Memory B cell (primary cell): ENCODE results near the gene GPBP1.

Source experiments
- ATAC-seq: fragments of 150-1000 bp; cut with Tn5 transposase; 2 replicates; pipeline ENCODE4 v1.10.0; 2021; ENCODE audit warnings: low read depth, mild to moderate bottlenecking, moderate library complexity
- DNase-seq, 2 donors: peaks; one replicate each; pipeline ENCODE4 v3.0.0; 2022; ENCODE audit warnings: low spot score in 2 of 2
- H3K27ac Mint-ChIP-seq: one replicate; pipeline ENCODE4 v1.8.0; 2022; ENCODE audit warnings: mild to moderate bottlenecking, moderate library complexity, mixed read lengths
- H3K27me3 Mint-ChIP-seq: one replicate; pipeline ENCODE4 v1.8.0; 2022; ENCODE audit warnings: mixed read lengths
- H3K36me3 Mint-ChIP-seq: one replicate; pipeline ENCODE4 v1.8.0; 2022; ENCODE audit warnings: mild to moderate bottlenecking, mixed read lengths
- H3K4me1 Mint-ChIP-seq: one replicate; pipeline ENCODE4 v1.8.0; 2022; ENCODE audit warnings: mixed read lengths
- H3K4me3 Mint-ChIP-seq: one replicate; pipeline ENCODE4 v1.8.0; 2022; ENCODE audit warnings: mild to moderate bottlenecking, moderate library complexity, mixed read lengths
- H3K9me3 Mint-ChIP-seq: one replicate; pipeline ENCODE4 v1.8.0; 2022; ENCODE audit warnings: mixed read lengths

Gene GPBP1

DNA sequence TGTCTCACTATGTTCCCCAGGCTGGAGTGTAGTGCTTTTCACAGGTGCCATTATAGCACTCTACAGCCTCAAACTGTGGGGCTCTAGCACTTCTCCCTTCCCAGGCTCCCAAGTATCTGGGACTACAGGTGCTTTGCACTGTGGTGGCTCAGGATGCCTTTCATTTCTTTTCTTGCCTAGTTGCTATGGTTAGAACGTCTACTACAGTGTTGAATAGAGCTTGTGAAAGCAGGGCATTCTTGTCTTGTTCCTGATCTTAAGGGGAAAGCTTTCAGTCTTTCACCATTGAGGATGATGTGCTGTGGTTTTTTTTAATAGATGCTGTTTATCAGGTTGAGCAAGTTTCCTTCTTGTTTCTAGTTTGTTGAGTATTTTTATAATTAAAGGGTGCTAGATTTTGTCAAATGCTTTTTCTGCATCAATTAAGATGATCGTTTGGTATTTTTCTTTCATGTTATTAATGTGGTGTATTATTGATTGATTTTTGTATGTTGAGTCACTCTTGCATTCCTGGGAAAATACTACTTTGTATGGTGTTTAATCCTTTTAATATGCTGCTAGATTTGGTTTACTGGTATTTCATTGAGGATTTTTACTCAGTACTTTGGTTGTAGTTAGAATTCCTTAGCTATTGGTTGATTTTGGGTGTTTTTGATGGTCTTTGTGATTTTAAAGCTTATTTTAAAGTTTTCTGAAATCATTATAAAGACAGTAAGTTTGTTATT lies 35.6 kb downstream of the GPBP1 start:
- Mint-ChIP-seq H3K9me3 (no peaks in the 10 kb centered on the region), H3K36me3 (peaks cover 6% of the 10 kb centered on the region), H3K27ac (peak overlapping the region; percentile 89), H3K4me1 (peaks cover 45% of the 10 kb centered on the region), H3K27me3 (no peaks in the 10 kb centered on the region), H3K4me3 (peak overlapping the region; percentile 6)
- ATAC-seq (peak; percentile 20), DNase-seq (no peak)

GRCh38 chr5:57210633-57211032 lies 36.8 kb downstream of the GPBP1 start:
- no peak for ATAC-seq
- H3K36me3 Mint-ChIP-seq = peaks cover 14% of the 10 kb centered on the region

GRCh38 chr5:57211039-57211438 lies 37.2 kb downstream of the GPBP1 start:
- no peaks in the 10 kb centered on the region for H3K27me3 Mint-ChIP-seq
- peaks cover 17% of the 10 kb centered on the region for H3K36me3 Mint-ChIP-seq
- H3K9me3 Mint-ChIP-seq = no peaks in the 10 kb centered on the region
- no peak overlapping the region for H3K4me3 Mint-ChIP-seq
- H3K4me1 Mint-ChIP-seq = peaks cover 40% of the 10 kb centered on the region
- ATAC-seq = no peak
- no peak for DNase-seq
- H3K27ac Mint-ChIP-seq = peak overlapping the region; percentile 89

More at GRCh38 chr5:57210633-57211032, 36.8 kb downstream of the GPBP1 start:
- no peaks in the 10 kb centered on the region for H3K27me3 Mint-ChIP-seq
- no peak overlapping the region for H3K4me3 Mint-ChIP-seq
- peaks cover 40% of the 10 kb centered on the region for H3K4me1 Mint-ChIP-seq
- H3K27ac Mint-ChIP-seq = peak overlapping the region; percentile 89
- no peaks in the 10 kb centered on the region for H3K9me3 Mint-ChIP-seq
- DNase-seq = no peak

DNA sequence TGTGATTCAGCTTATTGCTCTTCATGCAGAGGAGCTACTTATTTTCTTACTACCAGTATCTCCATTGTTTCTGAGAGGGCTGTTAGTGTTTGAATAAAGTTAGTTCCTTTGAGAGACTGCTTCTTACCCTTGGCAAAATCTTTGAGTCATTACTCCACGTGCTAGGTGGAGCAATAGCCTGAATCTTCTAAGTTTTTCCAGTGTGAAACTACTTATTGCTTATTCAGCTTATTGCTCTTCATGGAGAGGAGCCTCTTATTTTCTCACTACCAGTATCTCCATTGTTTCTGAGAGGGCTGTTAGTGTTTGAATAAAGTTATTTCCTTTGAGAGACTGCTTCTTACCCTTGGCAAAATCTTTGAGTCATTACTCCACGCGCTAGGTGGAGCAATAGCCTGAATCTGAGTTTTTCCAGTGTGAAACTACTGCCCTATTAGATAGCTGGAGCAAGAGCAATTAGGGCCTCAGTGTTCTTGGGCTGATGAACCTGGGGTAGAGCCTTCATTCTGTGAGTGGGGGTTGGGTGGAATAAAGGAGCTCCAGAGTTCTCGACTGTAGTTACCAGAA lies 41.9 kb downstream of the GPBP1 start:
- H3K27me3 Mint-ChIP-seq = no peaks in the 10 kb centered on the region
- ATAC-seq (no peak), DNase-seq (no peak)
- H3K27ac Mint-ChIP-seq = peak overlapping the region; percentile 83
- H3K9me3 Mint-ChIP-seq = no peaks in the 10 kb centered on the region
- no peak overlapping the region for H3K4me3 Mint-ChIP-seq
- peaks cover 28% of the 10 kb centered on the region for H3K4me1 Mint-ChIP-seq
- H3K36me3 Mint-ChIP-seq = peaks cover 19% of the 10 kb centered on the region

- Mint-ChIP-seq H3K4me3 (no peak overlapping the region), H3K36me3 (peaks cover 17% of the 10 kb centered on the region), H3K27me3 (no peaks in the 10 kb centered on the region), H3K9me3 (no peaks in the 10 kb centered on the region), H3K27ac (peak overlapping the region; percentile 83), H3K4me1 (peaks cover 24% of the 10 kb centered on the region)
- ATAC-seq = no peak
- no peak for DNase-seq
Measured at GRCh38 chr5:57216714-57217113, 42.9 kb downstream of the GPBP1 start.

DNA sequence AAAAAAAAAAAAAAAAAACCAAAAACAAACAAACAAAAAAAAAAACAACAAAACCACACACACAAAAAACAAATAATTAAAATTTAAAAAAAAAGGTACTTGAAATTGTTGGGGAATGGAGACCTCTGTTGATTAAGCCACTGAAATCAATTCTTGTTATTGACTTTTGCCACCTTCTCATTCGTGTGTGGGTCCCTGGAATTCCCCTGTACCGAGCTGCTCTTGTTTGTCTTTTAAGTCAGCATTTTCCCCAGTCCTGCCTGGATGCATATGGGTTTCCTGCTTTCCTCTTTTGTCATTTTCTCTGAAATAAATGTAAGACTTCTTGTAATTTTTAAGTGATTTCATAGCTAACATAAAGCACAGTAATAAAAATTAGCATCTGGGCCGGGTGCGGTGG lies 45.5 kb downstream of the GPBP1 start:
- Mint-ChIP-seq H3K4me3 (no peak overlapping the region), H3K9me3 (no peaks in the 10 kb centered on the region), H3K36me3 (peaks cover 17% of the 10 kb centered on the region), H3K27ac (peak overlapping the region; percentile 81), H3K27me3 (no peaks in the 10 kb centered on the region), H3K4me1 (peaks cover 24% of the 10 kb centered on the region)
- DNase-seq (no peak), ATAC-seq (peak; percentile 73)

DNA sequence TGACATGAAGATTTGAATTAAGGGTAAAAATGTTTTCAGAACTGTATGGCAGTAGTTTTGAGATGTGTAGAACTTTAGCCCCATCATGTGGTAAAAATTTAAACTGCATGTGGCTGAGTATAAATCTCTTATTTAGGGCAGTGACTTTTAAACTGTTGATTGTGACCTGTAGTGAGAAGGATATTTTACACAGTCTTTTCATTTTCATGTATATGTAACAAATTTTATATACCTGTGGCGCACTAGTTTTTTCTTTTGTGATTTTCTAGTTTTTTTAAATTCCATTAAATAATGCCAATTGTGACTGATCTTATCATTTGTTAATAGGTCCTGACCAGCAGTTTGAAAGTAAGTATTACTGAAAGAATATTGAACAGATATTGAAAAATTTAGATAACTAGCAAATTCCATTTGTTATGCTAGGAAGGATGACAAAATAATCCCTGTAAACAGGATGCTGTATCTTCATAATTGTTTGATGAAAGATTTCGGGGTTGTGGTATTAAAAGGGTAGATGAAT lies 47.2 kb downstream of the GPBP1 start:
- Mint-ChIP-seq H3K4me3 (no peak overlapping the region), H3K36me3 (peaks cover 6% of the 10 kb centered on the region), H3K4me1 (peaks cover 19% of the 10 kb centered on the region), H3K9me3 (no peaks in the 10 kb centered on the region), H3K27me3 (no peaks in the 10 kb centered on the region), H3K27ac (peak overlapping the region; percentile 90)
- ATAC-seq (peak; percentile 74), DNase-seq (peak; percentile 55 to 79)

- H3K36me3 Mint-ChIP-seq = peaks cover 10% of the 10 kb centered on the region
- H3K27me3 Mint-ChIP-seq = no peaks in the 10 kb centered on the region
- peak overlapping the region; percentile 47 for H3K27ac Mint-ChIP-seq
- no peak for DNase-seq
- peaks cover 11% of the 10 kb centered on the region for H3K4me1 Mint-ChIP-seq
- H3K4me3 Mint-ChIP-seq = no peak overlapping the region
- no peaks in the 10 kb centered on the region for H3K9me3 Mint-ChIP-seq
- ATAC-seq = no peak
Measured at GRCh38 chr5:57225553-57225952, 51.7 kb downstream of the GPBP1 start.

DNA sequence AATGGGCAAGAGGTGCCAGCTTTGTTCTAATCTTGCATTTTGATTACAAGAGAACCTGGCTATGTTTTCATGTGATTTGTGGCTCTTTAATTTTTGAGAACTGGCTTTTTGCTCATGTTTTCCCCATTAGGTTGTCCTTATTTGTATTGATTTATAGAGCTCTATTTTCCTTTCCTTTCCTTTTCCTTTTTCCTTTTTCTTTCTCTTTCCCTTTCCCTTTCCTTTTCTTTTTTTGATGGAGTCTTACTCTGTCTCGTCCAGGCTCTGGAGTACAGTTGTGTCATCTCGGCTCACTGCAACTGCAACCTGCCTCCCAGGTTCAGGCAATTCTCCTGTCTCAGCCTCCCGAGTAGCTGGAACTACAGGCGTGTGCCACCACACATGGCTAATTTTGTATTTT lies 55.5 kb downstream of the GPBP1 start:
- ATAC-seq (no peak), DNase-seq (no peak)
- Mint-ChIP-seq H3K27ac (peak overlapping the region; percentile 12), H3K9me3 (no peaks in the 10 kb centered on the region), H3K27me3 (no peaks in the 10 kb centered on the region), H3K4me3 (no peak overlapping the region), H3K36me3 (peaks cover 23% of the 10 kb centered on the region), H3K4me1 (peaks cover 15% of the 10 kb centered on the region)

DNA sequence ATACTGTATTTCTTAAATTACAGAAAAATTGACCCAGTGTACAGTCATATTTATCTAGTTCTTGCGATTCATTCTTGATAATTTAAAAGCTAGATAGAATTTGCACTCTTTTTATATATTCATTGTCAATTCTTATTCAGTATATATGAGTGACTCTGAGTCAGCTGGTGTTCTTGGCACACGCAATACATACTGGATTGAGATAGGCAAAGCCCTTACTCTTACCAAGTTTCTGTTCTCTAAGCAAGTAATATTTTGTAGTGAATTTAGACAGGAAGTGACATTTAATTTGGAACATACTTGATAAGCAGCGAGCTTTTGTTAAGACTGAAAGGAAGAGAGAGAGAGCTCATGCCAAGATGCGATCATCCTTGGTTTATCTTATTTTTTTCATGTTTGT lies 57.7 kb downstream of the GPBP1 start:
- ATAC-seq (no peak), DNase-seq (no peak)
- Mint-ChIP-seq H3K4me3 (no peak overlapping the region), H3K27me3 (no peaks in the 10 kb centered on the region), H3K27ac (no peak overlapping the region), H3K36me3 (peaks cover 19% of the 10 kb centered on the region), H3K4me1 (peaks cover 9% of the 10 kb centered on the region), H3K9me3 (no peaks in the 10 kb centered on the region)

DNA sequence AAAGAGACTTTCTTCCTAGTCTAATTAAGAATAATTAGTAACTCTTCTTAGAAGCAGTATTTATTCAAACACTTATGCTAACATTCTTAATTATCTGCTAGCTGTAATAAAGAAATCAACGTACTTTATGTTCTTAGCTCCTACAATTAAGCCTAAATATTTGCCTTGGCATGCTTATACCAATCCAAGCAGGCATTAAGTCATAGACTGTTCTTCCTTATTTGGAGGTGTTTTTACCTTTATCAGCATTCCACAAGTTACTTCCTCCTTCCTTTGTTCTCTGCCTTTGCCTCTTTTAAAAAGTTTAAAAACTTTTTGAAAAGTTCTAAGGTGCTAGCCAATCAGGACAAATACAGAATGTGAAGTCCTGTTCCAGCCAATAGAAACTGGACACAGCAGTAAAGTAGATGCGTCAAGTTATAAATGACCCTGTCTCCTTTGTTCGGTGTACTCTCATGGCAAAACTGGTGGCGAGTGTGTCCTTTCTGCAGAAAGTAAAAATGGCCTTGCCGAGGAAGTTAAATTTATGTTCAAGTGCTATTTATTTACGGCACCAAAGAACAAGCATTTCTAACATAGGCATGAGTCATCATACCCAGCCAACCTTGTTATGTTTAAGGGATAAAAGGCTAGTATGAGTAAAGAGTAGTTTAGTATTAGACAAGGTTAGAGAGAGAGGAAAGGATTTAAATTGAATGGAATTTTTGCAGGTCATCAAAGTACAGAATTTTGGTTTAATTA lies 58.6 kb downstream of the GPBP1 start:
- Mint-ChIP-seq H3K27ac (peak overlapping the region; percentile 25), H3K9me3 (no peaks in the 10 kb centered on the region), H3K36me3 (peaks cover 22% of the 10 kb centered on the region), H3K4me3 (no peak overlapping the region), H3K4me1 (peaks cover 9% of the 10 kb centered on the region), H3K27me3 (no peaks in the 10 kb centered on the region)
- no peak for DNase-seq
- ATAC-seq = no peak

DNA sequence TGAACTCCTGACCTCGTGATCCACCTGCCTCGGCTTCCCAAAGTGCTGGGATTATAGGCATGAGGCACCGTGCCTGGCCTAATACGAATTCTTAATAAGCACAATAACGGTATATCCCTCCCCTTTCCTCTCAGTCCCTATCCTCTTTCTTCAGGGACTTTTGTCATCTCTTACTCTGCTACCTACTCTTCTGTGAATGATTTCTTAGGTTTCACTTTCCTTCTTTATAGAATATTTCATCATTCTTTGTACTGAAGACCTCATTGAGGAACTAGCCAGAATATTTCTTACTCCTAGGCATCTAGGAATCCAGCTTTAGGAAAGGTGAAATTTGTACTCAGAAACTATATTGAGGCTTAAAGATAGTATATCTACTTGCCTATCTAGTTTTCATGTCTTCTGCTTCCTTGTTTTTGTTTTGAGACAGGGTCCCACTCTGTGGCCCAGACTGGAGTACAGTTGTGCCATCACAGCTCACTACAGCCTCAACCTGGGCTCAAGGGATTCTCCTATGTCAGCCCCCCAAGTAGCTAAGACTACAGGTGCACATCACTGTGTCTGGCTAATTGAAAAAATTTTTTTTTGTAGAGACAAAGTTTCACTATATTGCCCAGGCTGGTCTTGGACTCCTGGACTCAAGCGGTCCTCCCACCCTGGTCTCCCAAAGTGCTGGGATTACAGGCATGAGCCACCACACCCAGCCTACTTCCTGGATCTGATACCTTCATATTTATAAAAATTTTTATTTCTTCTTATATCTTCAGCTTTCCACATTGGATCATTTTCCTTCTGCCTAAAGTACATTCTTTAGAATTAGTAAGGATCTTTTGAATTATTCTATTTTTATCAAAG lies 69.7 kb downstream of the GPBP1 start:
- peaks cover 8% of the 10 kb centered on the region for H3K4me1 Mint-ChIP-seq
- no peak overlapping the region for H3K4me3 Mint-ChIP-seq
- no peaks in the 10 kb centered on the region for H3K27me3 Mint-ChIP-seq
- H3K36me3 Mint-ChIP-seq = peaks cover 8% of the 10 kb centered on the region
- H3K27ac Mint-ChIP-seq = peak overlapping the region; percentile 84
- no peak for ATAC-seq
- no peaks in the 10 kb centered on the region for H3K9me3 Mint-ChIP-seq
- DNase-seq = no peak

DNA sequence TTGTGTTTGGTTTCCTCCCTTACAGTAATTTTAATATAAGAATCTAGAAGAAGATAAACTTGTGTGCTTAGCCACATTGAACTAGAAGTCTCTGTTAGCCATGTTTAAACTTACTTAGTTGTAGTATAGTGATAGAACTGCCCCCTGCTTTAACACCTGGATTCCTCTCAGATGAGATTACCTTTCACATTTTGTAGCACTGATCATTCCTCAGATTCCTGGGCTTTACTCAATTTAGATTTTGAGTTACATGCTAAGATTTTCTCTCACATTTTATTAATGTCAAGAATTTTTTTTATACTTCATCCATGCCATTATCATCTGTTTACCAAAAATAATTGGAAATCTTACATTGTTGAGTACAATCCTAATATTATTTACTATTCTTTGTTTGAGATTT lies 70.5 kb downstream of the GPBP1 start:
- Mint-ChIP-seq H3K9me3 (no peaks in the 10 kb centered on the region), H3K27me3 (no peaks in the 10 kb centered on the region), H3K4me3 (no peak overlapping the region), H3K36me3 (peaks cover 12% of the 10 kb centered on the region), H3K4me1 (peaks cover 8% of the 10 kb centered on the region), H3K27ac (peak overlapping the region; percentile 84)
- no peak for ATAC-seq
- no peak for DNase-seq
